ENCODE data around the gene CCDC78.
"Not testable (repeated sequence)": the region's sequence is repeated elsewhere in the genome, so short reads cannot be mapped to it uniquely, and the experiment has no call there.

CCDC78 gene

DNA sequence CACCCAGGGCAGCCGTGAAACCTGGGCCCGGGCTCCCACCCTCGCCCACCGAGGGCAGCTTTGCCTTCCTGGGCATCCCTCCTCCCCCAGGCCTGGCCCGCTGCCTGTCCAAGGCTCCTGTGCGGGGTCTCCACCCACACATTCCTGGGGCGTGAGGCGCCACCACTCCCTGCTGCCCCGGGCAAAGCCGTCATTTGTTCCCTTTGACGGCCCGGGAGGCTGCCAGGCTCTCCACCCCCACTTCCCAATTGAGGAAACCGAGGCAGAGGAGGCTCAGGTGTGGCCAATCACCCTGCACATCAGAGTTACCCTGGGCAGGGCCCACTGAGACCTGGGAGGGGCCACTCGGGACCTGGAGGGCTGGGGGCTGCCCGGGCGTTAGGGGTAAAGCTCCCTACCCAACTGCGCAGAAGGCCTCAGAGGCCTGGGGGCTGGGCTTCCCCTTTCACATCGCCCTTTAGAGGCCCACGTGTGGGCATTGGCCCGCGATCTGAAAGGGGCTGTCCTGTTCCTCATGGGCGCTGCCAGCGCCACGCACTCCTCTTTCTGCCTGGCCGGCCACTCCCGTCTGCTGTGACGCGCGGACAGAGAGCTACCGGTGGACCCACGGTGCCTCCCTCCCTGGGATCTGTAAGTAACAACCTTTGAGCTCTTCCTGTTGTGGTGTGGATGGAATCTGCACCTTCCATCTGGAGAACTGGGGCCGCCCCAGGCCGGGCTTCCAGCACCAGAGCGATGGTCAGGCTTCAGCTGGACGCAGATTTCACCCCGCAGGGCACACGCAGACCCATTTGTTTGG, 34.5 kb upstream of the CCDC78 start, which contains the start of gene MSLN:
MSLN (plus strand) TSS at position 190 of the 799 bp plus-strand sequence. CDS start 1,947 bp downstream, outside the sequence.
- no peak for DNase-seq (ENCODE audit: low spot score)

DNA sequence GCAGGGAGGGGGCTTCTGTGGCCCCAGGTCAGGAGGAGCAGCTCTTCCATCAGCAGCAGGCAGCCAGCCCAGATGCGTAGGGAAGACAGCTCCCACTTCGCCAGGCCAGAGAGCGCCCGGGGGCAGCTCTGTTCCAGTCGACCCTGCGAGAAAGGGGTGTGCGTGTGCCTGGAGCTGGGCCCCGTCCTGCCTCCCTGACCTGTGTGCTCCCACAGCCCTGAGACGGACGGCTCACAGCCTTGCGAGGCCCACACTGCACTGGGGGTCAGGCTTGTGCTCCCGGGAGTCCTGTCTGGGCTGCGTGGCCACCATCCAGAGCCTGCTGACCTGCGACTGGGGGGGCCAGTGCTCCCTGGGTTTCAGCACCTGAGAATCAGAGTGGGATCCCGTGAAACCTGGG, 33.8 kb upstream of the CCDC78 start:
- DNase-seq (ENCODE audit: low spot score), result no peak

- no peak for DNase-seq (ENCODE audit: low spot score)
These were observed 33.1 kb upstream of the CCDC78 start for GRCh38 chr16:759110-759910.

- DNase-seq (ENCODE audit: low spot score), result no peak
These were observed 30.2 kb upstream of the CCDC78 start for GRCh38 chr16:756428-756827.

DNA sequence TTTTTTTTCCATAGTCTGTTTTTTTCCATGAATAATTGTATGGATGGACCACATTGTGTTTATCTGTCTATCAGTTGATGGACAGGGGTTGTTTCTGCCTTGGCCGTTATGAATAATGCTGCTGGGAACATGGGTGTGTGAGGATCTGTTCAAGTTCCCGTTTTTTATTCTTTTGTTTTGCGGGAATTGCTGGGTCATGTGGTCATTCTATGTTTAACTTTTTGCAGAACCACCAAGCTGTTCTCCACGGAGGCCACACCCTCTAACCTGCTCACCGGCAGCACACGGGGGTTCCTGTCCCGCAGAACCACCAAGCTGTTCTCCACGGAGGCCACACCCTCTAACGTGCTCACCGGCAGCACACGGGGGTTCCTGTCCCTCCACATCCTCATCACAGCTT, 28.4 kb upstream of the CCDC78 start:
- no peak for DNase-seq (ENCODE audit: low spot score)

- not testable (repeated sequence) for DNase-seq (ENCODE audit: low spot score)
These were observed 27.9 kb upstream of the CCDC78 start for GRCh38 chr16:754121-754607.

- no peak for DNase-seq (ENCODE audit: low spot score)
These were observed 25.7 kb upstream of the CCDC78 start for GRCh38 chr16:752007-752312.

- no peak for DNase-seq (ENCODE audit: low spot score)
These were observed 25.1 kb upstream of the CCDC78 start for GRCh38 chr16:751152-752006.

DNA sequence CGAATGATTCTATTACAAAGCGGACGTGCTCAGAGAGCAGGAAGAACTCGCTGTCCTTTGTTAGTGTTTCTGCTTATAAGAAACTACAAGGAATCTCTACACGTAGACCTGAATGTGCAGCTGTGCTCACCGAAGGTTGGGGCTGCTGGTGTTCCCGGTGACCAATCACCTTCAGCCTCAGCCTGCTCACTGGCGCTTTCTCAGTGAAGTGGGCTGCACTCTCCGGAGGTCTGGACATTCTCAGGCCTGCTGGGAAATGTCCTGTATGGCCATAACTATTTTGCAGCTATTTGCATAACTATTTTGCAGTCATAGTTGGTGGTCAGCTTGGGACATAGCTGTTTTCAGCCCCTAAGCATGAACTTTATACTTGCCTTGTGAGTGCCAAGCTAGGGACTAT, 24.2 kb upstream of the CCDC78 start:
- no peak for DNase-seq (ENCODE audit: low spot score)

DNA sequence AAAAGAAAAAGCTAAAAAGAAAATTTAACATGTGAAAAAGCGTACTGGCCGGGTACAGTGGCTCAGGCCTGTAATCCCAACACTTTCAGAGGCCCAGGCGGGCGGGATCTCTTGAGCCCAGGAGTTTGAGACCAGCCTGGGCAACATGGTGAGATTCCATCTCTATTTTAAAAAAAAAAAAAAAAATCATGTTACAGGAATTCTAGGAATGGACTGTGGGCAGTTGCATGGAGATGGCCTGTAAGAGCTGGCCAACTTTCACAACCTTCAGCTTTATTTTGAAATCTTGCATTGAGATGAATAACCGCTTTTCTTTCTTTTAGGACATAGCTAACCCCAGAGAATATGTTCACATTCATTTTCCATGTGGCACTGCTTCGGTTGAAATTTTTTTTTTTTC, 22.8 kb upstream of the CCDC78 start:
- no peak for DNase-seq (ENCODE audit: low spot score)

DNA sequence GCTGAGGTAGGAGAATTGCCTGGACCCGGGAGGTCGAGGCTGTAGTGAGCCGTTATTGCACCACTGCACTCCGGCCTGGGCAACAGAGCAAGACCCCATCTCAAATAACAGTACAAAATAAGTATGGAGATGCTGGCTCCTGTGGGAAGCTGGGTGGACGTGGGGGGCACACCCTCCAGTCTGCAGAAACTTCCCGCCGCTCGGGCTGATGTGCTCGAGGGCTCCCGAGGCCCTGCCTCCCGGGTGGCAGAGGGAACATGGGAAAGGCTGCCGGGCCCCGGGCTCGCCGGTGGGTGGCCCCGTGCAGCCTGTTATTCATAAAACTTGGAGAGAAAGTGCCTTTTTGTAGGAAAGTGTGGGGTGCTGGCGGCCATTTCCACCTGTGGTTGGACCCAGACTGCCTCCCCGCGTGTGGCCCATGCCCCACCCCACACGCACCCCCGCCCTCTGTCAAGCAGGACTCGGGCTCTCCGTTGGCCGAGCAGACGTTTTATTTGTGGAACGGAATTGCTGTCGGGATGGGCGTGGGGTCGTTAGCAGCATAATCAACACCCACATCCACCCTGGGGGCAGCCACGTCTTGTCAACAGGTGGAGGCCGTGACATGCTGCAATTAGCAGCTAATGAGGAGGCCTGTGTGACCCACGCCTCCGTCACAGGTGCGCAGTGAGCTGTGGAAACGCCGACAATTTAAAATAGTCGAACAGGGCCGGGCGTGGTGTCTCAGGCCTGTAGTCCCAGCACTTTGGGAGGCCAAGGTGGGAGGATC, 21.9 kb upstream of the CCDC78 start:
- no peak for DNase-seq (ENCODE audit: low spot score)

GRCh38 chr16:746637-747036, 20.4 kb upstream of the CCDC78 start:
- no peak for DNase-seq (ENCODE audit: low spot score)

- peak; percentile 71 for DNase-seq (ENCODE audit: low spot score)
These were observed 19.5 kb upstream of the CCDC78 start for GRCh38 chr16:745739-746138.

- no peak for DNase-seq (ENCODE audit: low spot score)
These were observed 17.7 kb upstream of the CCDC78 start for GRCh38 chr16:743794-744500.

GRCh38 chr16:742894-743293, 16.7 kb upstream of the CCDC78 start:
- not testable (repeated sequence) for DNase-seq (ENCODE audit: low spot score)

- DNase-seq (ENCODE audit: low spot score), result no peak
These were observed 15.9 kb upstream of the CCDC78 start for GRCh38 chr16:741986-742629.

- peak; percentile 89 for DNase-seq (ENCODE audit: low spot score)
These were observed 14.7 kb upstream of the CCDC78 start, which contains the start of gene CIAO3 for GRCh38 chr16:740764-741505. CIAO3 (minus strand) TSS chr16:740997; CDS start chr16:740985, 12 bp downstream.

DNA sequence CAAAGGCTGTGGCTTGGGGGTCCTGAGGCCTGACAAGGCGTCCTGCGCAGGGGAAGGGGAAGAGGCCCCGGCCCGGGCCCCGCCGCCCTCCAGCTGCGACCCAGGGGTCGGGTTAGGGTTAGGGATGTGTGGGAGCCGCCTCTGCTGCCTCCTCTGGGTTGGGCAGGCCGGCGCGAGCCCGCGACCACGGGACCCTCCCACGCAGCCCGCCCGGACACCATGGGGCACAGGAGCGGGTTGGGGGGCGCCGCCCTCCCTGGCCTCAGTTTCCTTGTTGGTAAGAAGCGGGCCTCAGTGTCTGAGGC, 14.2 kb upstream of the CCDC78 start:
- DNase-seq (ENCODE audit: low spot score), result no peak

DNA sequence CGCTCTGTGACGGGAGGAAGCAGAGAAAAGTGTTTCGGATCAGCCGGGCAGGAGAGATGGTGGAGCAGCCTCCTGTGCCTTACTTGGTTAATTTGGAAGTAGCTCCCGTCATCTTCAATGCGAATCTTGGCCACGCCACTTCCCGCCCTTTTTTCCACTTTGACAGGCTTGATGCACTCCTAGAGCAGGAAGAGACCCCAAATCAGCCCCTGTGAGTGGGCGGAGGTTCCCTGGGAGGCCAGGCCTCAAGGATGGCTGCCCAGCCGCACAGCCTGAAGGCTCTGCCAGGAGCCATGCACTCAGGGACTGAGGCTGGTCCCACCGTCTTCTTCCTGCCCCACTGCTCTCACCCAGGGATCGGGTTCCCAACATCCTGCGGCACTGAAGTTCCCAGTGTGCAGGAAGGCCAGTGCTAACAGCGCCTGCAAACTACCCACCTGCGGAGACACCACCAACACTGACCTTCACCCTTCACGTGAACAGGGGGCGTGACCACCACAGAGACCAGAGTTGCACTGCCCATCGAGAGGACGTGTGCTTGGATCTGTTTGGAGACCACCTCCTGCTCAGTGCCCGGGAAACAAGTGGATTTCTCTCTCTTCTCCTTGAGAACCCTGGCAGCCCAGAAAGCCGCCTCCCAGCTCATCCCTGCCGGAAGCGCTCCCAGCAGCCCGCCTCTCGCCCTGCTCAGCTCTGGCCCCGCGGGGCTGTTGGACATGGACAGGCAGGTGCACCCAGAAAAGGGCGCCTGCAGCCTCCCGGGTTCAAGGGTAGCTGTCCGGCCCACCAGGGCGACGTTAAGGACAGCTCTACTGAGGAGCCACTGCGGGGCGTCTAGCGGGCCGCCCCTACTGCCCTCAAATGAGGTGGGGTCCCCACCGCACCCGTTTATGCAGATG, 13.6 kb upstream of the CCDC78 start:
- DNase-seq (ENCODE audit: low spot score), result no peak
